HG02798 (cell line): ENCODE measurements around the gene IL31.
A peak's percentile ranks its signal among the peaks of the same experiment; 100 is the strongest.
"Not testable (repeated sequence)": the region's sequence is repeated elsewhere in the genome, so short reads cannot be mapped to it uniquely, and the experiment has no call there.

ENCODE experiments used
- ATAC-seq: cut with Tn5 transposase; IDR thresholded peaks from one replicate; pipeline ENCODE4 v1.9.1; 2021; ENCODE audit warnings: mild to moderate bottlenecking; ENCODE audit not compliant: unreplicated experiment, poor library complexity

IL31 gene

GRCh38 chr12:122174155-122174845, at the start of gene IL31:
Gene IL31 (minus strand): TSS chr12:122174221. CDS start chr12:122174172, 49 bp downstream.
- no peak for ATAC-seq

- no peak for ATAC-seq
These were observed 42.4 kb upstream of the IL31 start for GRCh38 chr12:122216445-122216844.

- no peak for ATAC-seq
These were observed 41.8 kb upstream of the IL31 start for GRCh38 chr12:122215771-122216170.

GRCh38 chr12:122208073-122208820, 34.2 kb upstream of the IL31 start:
- ATAC-seq = no peak

GRCh38 chr12:122207391-122207790, 33.4 kb upstream of the IL31 start:
- ATAC-seq = no peak

- no peak for ATAC-seq
These were observed 33.0 kb upstream of the IL31 start for GRCh38 chr12:122206976-122207375.

- ATAC-seq = no peak
These were observed 32.3 kb upstream of the IL31 start for GRCh38 chr12:122206111-122206881.

GRCh38 chr12:122205053-122205925, 31.3 kb upstream of the IL31 start:
- no peak for ATAC-seq

GRCh38 chr12:122204167-122205052, 30.4 kb upstream of the IL31 start:
- ATAC-seq = no peak

GRCh38 chr12:122203301-122204166, 29.5 kb upstream of the IL31 start, which contains the start of gene B3GNT4:
Gene B3GNT4 (plus strand): TSS chr12:122203709. CDS start chr12:122204619, 910 bp downstream.
- ATAC-seq = peak; percentile 44

- not testable (repeated sequence) for ATAC-seq
These were observed 28.8 kb upstream of the IL31 start for GRCh38 chr12:122202811-122203210.

- ATAC-seq = no peak
These were observed 28.0 kb upstream of the IL31 start for GRCh38 chr12:122202017-122202416.

- ATAC-seq = no peak
These were observed 27.4 kb upstream of the IL31 start for GRCh38 chr12:122201381-122201780.

- ATAC-seq = no peak
These were observed 26.6 kb upstream of the IL31 start for GRCh38 chr12:122200541-122201175.

GRCh38 chr12:122199484-122200355, 25.7 kb upstream of the IL31 start:
- ATAC-seq = no peak

- ATAC-seq = no peak
These were observed 23.6 kb upstream of the IL31 start for GRCh38 chr12:122197612-122197966.

- no peak for ATAC-seq
These were observed 21.4 kb upstream of the IL31 start for GRCh38 chr12:122195405-122195804.
